ENCODE results near the gene SCGB1C1. TPM values are rescaled to one million over a fixed set of nuclear protein-coding genes. Genes with fewer than 3 reads are reported as not detected.

The SCGB1C1 gene
- total RNA-seq, 1 donor from 2014 or later: not detected

GRCh38 chr11:227824-228379, 35.0 kb downstream of the SCGB1C1 start:
- TF ChIP-seq CTCF (IDR thresholded peaks at IDR 0.05; ENCODE audit: insufficient read depth, low read length, poor library complexity, severe bottlenecking): no peak
- H3K36me3 ChIP-seq (ENCODE audit: control insufficient read depth, insufficient read depth, low read length): no peaks in the 10 kb centered on the region
- H3K4me3 ChIP-seq (ENCODE audit: low read depth, low read length): no peak overlapping the region
- H3K27me3 ChIP-seq (ENCODE audit: control insufficient read depth, insufficient read depth, low read length): no peaks in the 10 kb centered on the region
- DNase-seq (ENCODE audit: low read depth): no peak

GRCh38 chr11:230431-230830, 37.6 kb downstream of the SCGB1C1 start:
- H3K4me3 ChIP-seq (ENCODE audit: low read depth, low read length): no peak overlapping the region
- DNase-seq (ENCODE audit: low read depth): no peak
- H3K27me3 ChIP-seq (ENCODE audit: control insufficient read depth, insufficient read depth, low read length): no peaks in the 10 kb centered on the region
- H3K36me3 ChIP-seq (ENCODE audit: control insufficient read depth, insufficient read depth, low read length): no peaks in the 10 kb centered on the region
- no peak for TF ChIP-seq CTCF (IDR thresholded peaks at IDR 0.05; ENCODE audit: insufficient read depth, low read length, poor library complexity, severe bottlenecking)

- Histone ChIP-seq H3K36me3 (ENCODE audit: control insufficient read depth, insufficient read depth, low read length) (no peaks in the 10 kb centered on the region), H3K4me3 (ENCODE audit: low read depth, low read length) (no peak overlapping the region), H3K27me3 (ENCODE audit: control insufficient read depth, insufficient read depth, low read length) (no peaks in the 10 kb centered on the region)
- TF ChIP-seq CTCF (IDR thresholded peaks at IDR 0.05; ENCODE audit: insufficient read depth, low read length, poor library complexity, severe bottlenecking): no peak
- DNase-seq (ENCODE audit: low read depth): no peak
Measured at GRCh38 chr11:232783-233565, 40.1 kb downstream of the SCGB1C1 start.

- H3K36me3 ChIP-seq (ENCODE audit: control insufficient read depth, insufficient read depth, low read length): no peaks in the 10 kb centered on the region
- H3K4me3 ChIP-seq (ENCODE audit: low read depth, low read length): peak overlapping the region; percentile 88
- no peak for DNase-seq (ENCODE audit: low read depth)
- H3K27me3 ChIP-seq (ENCODE audit: control insufficient read depth, insufficient read depth, low read length): no peaks in the 10 kb centered on the region
- TF ChIP-seq CTCF (IDR thresholded peaks at IDR 0.05; ENCODE audit: insufficient read depth, low read length, poor library complexity, severe bottlenecking): no peak
Measured at GRCh38 chr11:235180-235579, 42.3 kb downstream of the SCGB1C1 start.

GRCh38 chr11:235609-235996, 42.7 kb downstream of the SCGB1C1 start:
- Histone ChIP-seq H3K36me3 (ENCODE audit: control insufficient read depth, insufficient read depth, low read length) (no peaks in the 10 kb centered on the region), H3K4me3 (ENCODE audit: low read depth, low read length) (peak overlapping the region; percentile 88), H3K27me3 (ENCODE audit: control insufficient read depth, insufficient read depth, low read length) (no peaks in the 10 kb centered on the region)
- TF ChIP-seq CTCF (IDR thresholded peaks at IDR 0.05; ENCODE audit: insufficient read depth, low read length, poor library complexity, severe bottlenecking): no peak
- DNase-seq (ENCODE audit: low read depth): no peak
